GM21367 (cell line): ENCODE measurements around the gene GADD45G.

ENCODE experiments used
- ATAC-seq: cut with Tn5 transposase; IDR thresholded peaks from one replicate; pipeline ENCODE4 v1.9.1; 2021; ENCODE audit not compliant: unreplicated experiment

GADD45G gene

DNA sequence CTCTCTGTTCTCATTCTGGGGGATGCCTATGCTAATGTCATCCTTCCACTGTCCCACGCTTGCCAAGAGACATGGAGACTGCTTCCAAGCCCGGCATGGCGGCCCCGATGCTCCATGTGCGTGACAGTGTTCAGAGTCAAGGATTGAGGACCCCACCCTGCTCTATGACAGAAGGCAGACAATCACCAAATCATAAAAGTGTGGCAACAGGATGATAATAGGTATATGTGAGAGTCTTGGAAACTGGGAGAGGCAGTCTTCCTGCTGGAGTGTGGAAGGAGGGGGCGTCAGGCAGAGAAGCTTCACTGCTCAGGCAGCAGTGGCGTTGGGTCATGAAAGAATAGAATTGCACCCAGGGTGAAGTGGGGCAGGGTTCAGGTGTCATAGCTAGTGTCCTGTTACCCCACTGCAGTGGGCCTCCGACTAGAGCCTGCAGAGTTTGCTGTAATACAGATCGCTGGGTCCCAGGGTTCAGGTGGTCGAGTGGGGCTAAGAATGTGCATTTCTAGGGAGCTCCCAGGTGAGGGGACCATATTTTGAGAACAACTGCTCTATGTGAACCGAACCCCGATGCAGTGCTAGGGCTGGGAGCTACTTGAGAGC lies 12.5 kb upstream of the GADD45G start:
- no peak for ATAC-seq

DNA sequence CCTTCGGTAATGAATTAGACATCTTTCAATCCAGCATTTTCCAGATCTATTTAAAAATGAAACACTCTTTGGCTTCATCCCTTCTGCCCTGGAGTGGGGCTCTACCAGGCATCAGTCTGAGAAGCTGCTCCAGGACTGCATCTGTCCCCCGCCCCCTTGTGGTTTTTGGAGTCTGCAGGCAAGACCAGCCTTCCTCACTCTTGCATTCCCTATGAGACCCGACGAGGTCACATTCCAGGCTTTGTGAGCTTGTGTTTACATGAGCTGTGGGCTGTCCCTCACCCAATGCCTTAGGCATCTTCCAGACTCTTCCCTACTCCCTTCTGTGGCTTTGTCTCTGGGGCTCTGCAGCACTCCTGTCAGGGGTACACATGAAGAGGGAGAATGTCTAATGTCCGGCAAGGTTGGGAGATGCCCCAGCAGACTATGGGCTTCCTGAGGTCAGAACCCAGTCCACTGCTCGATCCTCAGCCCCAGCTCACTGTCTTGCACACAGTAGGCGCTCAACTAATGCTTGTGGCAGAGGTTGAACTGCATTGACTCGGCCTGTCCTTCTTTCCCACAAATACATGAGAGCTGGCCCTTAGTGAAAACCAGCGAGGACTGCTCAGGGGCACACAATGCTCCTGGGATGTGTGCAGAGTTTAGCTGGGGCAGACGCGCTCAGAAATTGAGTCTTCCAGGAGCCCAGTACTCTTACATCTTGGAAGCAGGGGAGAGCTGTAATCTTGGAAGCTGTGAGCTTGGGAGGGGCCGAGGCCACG lies 11.7 kb upstream of the GADD45G start:
- ATAC-seq = no peak

DNA sequence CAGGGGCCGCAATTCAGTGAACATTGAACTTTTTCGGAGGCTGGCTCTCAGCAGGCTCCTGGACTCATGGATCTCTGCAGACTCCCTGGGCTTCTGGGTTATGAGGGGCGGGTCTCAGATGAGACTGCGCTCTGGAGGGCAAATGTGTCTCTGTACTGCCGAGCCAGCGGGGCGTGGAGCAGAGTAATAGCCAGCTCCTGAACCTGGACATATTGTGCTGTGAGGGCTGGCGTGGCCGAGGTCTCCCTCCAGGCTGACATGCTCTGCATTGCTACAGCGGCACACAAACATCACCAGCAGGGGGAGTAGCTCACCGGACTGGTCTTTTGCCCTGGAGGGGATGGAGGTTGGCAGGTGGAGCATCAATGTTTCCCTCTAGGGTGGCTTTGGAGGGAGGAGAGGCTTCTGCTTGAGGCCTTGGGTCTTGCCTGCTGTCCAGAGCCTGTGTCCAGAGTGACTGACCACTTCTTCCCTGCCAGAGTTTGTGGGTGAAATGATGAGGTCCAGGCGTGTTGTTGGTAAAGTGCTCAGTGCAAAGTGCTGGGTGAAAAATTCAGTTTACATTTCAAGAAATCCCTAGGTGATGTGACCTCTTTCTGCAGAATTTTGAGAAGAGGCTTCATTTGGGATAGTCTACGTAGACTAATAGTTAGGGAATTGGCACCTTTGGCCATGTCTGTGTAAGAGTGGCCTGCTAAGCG lies 10.9 kb upstream of the GADD45G start:
- ATAC-seq = peak; percentile 59

DNA sequence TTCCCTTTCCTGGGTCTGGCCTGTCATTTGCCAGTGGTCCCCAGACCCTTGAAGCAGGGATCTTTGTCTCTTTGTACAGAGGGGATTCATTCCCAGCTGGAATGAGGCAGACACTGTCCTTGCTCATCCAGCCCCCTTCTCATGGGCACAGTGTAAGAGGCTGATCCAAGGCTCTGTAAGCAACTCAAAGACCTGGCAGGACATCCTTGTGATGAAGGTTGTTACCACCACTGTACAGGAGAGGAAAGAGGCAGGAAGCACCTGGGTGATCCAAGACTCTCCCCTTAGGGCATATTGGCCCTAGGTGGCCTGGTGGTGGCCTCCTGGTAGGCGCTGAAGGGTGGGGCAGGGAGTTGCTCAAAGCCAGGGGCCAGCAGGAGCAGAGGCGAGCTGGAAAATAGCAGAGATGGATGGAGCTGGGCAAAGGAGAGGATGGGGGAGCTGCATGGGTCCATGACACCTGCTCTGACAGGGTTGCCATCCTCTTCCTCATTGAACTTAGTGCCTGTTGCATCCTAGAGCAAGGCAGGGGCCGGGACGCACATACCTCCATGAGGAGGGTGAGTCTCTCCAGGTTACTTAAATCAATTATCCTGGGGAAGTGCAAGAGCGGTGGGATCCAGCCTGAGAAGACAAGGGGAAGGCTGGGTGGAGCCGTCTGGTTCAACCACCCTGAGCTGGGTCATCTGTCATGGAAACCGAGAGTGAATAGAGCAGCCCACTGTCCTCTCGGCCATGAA lies 9.8 kb upstream of the GADD45G start:
- ATAC-seq = no peak

DNA sequence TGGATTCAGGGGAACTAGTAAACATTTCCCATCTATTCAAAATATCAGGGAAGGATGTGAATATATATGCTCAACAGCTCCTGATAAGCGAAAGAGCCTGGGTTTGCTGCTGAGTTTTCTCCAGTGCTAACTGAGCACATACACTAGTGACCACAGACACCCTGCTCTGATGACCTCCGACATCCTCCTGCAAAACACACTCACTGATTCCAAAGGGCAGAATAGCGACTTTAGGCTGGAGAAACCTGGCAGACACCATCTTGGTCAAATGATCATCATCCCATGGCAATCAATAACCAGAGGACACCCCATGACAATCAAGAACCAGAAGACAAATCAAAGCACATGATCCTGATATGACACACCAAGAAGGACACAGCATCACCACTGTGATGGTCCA lies 9.2 kb upstream of the GADD45G start:
- no peak for ATAC-seq

DNA sequence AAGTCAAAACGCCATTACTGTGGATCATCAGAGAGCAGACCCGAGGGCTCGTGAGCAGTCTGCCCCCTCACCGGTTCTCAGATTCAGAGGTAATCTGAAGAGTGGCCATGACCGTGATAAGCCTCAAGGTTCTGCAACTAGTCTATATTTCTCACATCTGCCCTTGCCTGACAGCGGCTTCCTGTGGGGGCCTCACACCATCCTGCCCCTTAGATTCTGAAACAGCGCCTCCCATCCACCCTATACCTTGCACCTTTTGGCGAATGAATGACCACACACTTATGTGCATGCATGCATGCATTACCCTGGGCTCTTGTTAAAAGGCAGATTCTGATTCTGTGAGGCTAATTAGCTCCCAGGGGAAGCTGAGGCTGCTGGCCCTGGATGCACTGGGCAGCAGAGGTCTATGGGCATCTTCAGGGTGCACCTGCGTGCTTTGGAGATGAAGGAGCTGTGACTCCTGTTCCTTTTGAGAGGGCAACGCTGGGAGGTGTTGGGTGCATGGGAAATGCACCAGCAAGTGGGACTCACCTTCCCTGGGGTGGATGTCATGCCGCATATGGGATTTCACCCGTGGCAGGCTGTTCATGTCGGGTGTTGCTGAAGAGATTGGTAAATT lies 7.8 kb upstream of the GADD45G start:
- ATAC-seq = no peak

DNA sequence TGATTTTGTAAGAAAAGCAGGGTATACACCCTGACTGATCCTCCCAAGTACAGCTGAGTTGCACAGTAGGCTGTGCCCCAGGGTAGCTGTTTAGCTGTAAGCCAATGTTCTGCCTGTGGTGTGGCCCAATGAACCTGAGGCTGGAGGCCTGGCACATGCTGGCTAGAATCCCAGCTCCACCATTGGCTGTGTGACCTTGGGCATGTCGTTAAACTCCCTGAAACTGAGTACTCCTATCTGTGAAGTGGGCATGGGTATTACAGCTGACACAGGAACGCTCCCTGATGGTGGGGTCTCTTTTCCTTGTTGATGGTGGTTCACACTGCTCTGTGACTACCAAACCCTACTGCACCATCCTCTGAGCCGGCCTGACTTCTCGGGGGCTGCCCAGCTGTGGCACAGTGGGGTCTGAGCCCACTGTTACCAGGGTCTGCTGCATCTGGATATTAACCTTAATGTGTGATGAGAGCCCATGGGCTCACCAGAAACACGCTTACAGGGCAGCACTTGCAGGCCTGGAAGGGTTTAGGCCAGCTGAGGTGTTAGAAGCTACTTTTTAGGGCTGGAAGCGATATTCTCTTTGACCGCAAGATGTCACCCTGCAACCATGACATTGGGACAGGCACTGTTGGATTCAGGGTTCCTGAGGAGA lies 7.0 kb upstream of the GADD45G start:
- ATAC-seq = no peak

DNA sequence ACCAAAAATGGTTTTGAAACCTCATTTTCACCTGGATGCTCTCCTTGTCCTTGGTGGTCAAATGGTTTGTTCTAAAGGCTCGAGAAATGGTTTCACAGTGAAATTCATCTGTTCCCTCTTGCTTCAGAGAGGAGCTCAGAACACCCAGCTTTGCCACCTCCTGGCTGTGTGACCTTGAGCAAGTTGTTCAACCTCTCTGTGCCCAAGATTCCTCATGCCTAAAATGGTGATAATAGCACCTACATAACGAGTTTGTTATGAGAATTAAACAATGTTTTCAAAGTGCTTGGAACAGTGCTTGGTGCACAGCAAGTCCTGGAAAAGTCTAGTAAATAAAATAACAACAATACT lies 6.5 kb upstream of the GADD45G start:
- no peak for ATAC-seq

DNA sequence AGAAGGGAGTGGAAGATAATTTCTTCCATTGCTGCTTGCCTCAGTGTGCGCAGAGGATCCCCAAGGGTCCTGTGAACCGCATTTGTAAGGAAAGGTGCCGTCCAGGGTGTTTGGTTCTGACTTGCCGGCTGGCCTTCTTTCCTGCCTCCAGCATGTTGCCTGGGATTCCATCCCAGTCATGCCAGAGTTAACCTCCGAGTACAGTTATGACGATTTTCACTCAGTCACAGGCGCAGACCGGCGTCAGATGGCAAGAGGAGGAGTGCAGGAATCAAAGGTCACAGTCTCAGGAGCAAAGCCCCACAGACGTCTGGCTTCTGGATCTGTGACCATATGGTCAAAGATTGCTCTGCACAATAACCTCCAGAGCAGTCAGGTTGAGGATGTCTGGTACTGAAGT lies 5.9 kb upstream of the GADD45G start:
- ATAC-seq = no peak

DNA sequence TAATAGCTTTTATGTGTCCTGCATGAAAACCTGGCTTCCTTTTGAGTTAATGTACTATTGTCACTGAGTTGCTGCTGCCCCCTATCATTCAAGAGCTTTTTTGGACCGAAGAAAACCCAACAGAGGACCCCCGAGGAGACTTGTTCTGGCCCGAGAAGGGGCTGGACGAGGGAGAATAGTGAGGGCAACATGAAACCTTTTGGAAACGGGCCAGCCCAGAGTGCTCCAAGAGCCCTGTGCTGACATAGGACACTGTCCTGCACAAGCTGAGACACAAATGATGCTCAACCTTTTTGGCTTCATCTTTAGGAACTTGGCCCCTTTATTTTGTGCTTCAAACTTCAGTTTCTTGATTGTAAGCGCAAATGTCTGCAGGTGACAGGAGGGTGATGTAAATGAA lies 4.0 kb upstream of the GADD45G start:
- ATAC-seq = no peak

DNA sequence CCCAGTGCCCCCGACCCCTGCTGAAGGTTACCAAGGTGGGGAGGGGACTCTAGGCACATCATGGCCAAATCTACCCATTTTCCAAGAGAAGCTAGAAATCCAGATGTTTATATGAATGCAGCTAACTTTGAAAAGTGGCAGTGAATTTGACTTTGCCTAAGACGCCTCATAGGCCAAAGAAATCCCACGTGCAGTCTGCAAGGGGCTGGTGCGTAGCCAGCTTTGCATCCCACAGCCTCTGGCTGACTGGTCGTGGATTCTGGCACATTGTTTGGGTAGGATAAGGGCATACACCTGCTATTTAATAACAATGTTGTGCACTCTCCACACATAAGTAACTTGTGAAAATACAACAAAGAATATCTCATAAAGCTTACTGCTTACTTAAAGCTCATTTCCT lies 3.5 kb upstream of the GADD45G start:
- no peak for ATAC-seq

DNA sequence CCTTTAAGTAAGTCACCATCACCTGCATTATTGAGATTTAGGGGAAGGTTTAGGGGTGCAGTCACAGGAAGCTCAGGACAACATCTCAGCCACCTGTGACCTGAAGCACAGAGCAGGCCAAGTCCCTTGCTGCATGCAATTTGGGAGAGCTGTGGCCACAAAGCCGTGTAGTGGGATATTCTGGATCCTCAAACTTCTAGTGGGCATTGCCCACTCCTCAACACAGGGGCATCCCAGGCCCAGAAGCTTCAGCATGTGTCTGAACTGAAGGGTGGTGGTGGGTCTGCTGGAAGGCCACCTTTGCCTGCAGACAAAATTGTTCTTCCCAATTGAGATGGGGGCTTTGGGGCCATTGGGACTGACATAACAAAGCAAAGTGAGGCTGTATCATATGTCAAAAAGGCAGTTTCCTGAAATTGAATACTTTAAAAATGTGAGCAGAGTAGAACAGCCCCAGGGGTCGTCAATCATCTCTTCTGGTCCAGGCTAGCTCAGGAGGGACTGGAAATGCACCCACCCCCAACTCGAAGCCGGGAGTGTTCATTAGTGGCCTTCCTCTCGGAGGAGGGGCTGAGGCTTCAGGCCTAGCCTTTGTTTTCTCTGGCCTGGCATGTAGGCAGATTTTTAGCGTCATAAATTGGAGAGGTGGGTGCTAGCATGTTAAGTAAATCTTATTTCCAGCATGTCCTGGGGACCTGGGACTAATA lies 2.8 kb upstream of the GADD45G start:
- no peak for ATAC-seq

DNA sequence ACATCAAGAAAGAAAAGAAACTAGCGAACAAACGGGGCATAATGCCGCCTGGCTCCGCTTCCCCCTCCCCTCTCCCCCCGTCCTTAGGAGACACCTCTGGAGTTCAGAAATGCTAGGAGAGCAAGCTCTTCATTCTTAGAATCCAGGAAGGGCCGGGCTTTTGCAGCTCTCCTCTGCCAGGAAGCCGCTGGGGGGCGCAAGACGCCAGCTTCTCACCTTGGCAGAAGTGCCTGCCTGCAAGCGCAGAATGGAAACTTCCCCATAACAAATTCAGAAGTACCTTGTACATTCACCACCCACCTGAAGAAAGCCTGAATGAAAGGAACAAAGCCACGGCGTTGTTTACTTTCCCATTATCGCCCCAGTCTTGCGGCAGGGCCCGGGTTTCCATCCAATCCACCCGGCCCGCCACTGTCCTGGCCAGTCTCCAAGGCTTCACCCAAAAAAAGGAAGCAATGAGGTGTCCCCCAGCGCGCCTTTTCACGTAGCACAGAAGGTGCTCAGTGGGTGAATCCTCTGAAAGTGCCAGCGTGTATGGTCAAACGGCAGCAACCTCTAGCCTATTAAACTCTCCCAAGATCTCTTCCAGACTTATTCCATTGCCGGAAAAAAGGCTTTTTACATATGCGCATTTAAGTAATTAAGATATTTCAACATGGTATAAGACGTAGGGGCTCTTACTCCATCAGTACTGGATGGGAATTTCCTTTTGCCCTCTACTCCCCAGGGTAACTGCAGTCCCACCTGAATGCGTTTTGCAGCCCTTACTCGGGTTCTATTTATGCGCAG lies 1.6 kb upstream of the GADD45G start:
- ATAC-seq = no peak

DNA sequence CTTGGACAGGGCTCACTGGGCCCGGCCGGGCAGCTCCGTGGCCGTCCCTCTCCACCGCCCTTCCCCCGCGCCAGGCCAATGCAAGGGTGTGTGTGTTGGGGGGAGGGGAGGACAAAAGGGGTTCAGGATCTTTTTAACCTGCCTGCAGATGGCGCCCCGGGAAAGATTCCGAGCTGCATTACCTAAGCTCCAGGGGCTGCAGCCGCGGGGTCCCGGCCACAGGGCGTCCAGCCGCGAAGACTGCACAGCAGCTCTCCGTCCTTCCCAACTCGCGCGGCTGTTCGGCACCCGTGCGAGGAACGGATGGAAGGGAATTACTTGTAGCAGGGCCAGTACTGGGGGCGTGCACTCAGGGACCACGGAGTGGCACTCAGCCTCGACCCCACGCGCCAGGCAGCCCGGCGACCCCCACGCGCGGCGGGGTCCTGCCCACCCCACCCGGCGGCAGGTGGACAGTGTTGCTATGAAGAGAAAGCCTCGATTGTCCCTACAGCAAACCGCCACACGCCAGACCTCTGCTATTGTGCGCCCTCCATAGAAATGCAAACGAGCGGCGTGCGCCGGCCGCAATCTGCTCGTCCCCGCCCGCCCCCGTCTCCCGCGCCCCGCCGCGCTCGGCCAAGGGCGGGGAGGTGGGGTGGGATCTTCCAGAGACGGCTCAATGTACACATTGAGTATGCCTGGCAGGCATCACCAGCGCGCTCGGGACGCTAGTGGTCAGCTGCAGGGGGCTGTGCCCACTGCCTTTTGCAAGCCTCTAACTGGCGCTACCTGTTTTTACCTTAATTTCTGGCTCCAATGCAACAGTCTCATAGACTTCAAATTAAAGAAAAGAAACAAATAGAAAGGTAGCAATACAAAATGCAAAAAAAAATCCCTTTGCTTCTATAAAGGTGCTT lies 796 bp upstream of the GADD45G start:
- no peak for ATAC-seq

DNA sequence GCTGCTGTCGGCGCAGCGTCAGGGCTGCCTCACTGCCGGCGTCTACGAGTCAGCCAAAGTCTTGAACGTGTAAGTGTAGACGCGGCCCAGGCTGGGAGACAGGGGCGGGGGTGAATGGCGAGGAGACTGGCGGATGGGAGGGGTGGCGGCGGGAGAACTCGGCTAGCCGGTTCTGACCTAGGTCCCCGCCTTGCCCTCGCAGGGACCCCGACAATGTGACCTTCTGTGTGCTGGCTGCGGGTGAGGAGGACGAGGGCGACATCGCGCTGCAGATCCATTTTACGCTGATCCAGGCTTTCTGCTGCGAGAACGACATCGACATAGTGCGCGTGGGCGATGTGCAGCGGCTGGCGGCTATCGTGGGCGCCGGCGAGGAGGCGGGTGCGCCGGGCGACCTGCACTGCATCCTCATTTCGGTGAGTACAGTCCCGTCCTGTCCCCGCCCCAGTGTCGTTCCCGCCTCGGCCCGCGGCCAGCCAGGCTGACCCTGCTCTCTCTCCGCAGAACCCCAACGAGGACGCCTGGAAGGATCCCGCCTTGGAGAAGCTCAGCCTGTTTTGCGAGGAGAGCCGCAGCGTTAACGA lies 745 bp downstream of the GADD45G start:
- no peak for ATAC-seq

DNA sequence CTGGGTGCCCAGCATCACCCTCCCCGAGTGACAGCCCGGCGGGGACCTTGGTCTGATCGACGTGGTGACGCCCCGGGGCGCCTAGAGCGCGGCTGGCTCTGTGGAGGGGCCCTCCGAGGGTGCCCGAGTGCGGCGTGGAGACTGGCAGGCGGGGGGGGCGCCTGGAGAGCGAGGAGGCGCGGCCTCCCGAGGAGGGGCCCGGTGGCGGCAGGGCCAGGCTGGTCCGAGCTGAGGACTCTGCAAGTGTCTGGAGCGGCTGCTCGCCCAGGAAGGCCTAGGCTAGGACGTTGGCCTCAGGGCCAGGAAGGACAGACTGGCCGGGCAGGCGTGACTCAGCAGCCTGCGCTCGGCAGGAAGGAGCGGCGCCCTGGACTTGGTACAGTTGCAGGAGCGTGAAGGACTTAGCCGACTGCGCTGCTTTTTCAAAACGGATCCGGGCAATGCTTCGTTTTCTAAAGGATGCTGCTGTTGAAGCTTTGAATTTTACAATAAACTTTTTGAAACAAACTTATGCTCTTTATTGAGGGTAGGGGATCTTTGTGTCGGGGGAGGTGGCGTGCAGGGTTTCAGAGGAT lies 1.3 kb downstream of the GADD45G start:
- ATAC-seq = no peak

DNA sequence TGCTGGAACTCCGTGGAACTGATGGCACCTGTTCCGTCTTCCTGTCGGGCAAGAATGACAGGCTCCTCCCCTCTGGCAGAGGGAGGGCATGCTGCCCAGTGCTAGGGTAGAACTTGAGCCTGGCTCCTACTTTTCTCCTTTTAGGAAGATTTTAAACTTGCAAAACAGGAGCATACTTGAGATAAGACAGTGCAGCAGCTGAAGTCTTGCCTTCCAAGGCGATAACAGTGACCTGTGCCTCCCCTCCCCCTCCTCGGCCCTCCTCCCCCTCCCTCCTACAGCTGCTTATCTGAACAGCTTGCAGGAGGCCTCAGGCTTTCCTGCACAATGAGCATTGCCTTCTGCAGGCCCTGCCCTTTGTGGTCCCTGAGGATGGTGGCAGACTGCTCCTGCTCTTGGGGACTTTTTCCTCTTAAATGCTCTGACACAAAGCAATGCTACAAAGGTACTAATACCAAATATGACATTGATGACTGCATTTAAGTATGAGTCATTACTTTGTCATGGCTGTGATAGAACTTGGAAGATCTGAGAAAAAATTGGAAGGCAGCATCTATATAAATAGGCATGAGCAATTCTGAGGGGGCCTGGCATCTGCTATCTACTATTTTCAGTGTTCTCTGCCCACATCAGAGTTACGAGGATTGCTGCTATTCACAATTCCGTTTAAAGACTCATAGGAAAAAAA lies 2.0 kb downstream of the GADD45G start:
- no peak for ATAC-seq
